Astrocyte of the spinal cord (primary cell): ENCODE data around the gene KRTAP10-4.
"Not testable (repeated sequence)": the region's sequence is repeated elsewhere in the genome, so short reads cannot be mapped to it uniquely, and the experiment has no call there.

Experiments
- DNase-seq: peaks from one replicate; pipeline ENCODE4 v3.0.0; 2011; ENCODE audit warnings: low read depth, low spot score
- H3K4me3 ChIP-seq: 2 replicates; pipeline ENCODE4 v1.5.1; 2011; ENCODE audit warnings: low read depth, mild to moderate bottlenecking, low read length, moderate library complexity
- in situ Hi-C: cut with HindIII; loops from 2 replicates; pipeline ENCODE4 v1.10.0; 2017; ENCODE audit warnings: low sequenced_read_pairs
- TF ChIP-seq, protein P1 (sequence below): IDR thresholded peaks from 2 replicates; pipeline ENCODE4 v1.5.1; 2012; ENCODE audit warnings: low read depth, mild to moderate bottlenecking, low read length, inconsistent platforms

The KRTAP10-4 gene

DNA sequence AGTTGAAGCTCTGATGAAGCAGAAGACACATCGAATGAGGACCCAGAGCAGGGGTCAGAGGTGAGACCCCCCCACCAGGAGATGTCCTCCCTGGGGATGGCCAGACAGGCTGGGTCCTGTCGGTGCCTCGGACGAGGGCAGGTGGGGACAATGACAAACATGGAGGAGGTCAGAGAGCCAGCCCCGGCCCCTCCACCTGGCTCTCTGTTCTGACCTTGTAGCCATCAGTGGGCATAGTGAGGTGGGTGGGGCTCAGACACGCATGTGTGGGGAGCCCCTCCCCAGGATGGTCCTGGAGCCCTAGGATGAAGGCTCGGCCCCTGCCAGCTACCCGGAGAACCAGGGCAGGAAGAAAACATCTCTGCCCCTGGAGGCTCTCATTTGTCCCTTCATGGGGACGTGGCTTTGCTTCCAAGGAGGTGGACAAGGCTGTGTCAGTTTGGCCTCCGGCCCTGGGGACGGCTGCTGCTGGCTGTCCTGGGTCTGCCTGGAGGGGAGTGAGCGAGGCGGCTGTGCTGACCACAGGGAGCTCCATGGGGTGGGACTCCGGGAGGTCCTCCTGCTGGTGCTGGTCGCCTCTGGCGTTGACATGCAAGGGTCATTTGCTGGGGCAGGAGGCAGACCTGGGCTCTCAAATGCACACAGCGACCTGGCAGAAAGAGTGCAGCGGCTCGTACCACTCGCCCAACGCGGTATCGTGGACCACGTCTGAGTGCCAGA is 16.2 kb downstream of the KRTAP10-4 start:
- DNase-seq = no peak
- TF ChIP-seq, protein P1, sequence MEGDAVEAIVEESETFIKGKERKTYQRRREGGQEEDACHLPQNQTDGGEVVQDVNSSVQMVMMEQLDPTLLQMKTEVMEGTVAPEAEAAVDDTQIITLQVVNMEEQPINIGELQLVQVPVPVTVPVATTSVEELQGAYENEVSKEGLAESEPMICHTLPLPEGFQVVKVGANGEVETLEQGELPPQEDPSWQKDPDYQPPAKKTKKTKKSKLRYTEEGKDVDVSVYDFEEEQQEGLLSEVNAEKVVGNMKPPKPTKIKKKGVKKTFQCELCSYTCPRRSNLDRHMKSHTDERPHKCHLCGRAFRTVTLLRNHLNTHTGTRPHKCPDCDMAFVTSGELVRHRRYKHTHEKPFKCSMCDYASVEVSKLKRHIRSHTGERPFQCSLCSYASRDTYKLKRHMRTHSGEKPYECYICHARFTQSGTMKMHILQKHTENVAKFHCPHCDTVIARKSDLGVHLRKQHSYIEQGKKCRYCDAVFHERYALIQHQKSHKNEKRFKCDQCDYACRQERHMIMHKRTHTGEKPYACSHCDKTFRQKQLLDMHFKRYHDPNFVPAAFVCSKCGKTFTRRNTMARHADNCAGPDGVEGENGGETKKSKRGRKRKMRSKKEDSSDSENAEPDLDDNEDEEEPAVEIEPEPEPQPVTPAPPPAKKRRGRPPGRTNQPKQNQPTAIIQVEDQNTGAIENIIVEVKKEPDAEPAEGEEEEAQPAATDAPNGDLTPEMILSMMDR = no peak
- no peak overlapping the region for H3K4me3 ChIP-seq
- in situ Hi-C loops = no loop called here

DNA sequence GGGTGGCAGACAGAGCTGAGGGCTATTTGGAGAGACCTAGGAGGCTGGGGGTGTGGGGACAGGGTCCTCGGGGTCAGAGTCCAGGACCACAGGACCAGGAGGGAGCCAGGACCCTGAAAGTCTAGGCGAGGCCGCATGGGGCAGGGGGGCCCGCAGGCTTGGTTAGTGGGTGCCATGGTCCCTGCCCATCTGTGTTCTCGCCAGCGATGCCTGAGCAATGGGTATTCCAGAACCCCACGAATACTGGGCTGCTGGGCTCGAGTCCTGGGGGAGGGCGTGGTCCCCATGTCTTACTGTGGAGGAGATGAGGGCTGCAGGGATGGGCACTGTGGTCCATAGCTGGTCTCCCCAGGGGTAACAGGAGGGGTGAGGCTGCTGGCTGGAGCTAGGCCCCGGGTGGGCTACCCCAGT is 16.8 kb downstream of the KRTAP10-4 start:
- no peak for DNase-seq
- H3K4me3 ChIP-seq = no peak overlapping the region
- TF ChIP-seq, protein P1 = no peak
- in situ Hi-C loops = no loop called here

DNA sequence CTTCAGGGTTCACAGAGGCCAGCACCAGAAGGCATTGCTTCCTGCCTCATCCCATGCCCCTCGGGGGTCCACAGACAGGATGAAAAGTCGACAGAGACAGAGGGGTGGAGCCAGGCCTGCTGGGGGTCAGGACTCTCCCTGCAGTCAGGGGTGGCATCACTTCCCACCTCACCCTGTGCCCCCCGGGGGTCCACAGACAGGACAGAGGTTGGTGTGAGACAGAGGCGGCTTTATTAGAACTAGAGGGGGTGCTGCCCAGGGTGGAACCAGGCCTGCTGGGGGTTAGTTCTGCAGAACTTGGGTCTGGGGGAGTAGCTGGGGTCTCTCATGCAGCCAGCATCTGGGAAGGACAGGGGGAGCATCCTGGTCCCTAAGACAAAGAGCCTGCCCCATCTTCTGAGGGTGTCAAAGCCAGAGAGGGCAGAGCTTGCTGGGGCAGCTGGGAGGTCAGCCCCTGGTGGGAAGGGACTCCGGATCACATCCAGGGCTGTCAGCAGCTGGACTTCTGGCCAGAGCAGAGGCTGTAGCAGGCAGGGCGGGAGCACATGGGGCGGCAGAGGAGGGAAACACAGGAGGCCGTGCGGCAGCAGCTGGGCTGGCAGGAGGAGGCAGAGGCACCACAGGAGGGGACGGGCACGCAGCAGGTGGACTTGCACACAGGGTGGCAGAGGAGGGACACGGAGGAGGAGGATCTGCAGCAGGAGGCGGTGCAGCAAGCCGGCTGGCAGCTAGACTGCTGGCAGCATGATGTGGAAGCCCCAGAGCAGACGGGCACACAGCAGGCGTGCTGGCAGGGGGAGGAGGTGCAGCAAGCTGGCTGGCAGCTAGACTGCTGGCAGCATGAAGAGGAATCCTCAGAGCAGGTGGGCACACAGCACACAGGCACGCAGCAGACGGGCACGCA is 17.6 kb downstream of the KRTAP10-4 start:
- in situ Hi-C loops, H3K4me3 ChIP-seq, DNase-seq: not testable (repeated sequence)

DNA sequence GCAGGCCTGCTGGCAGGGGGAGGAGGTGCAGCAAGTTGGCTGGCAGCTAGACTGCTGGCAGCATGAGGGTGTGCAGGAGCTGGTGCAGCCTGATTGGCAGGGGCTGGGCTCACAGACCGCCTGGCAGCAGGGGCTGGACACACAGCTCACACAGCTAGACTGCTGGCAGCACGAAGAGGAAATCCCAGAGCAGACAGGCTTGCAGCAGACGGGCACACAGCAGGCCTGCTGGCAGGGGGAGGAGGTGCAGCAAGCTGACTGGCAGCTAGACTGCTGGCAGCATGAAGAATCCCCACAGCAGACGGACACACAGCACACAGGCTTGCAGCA is 18.2 kb downstream of the KRTAP10-4 start:
- H3K4me3 ChIP-seq, DNase-seq, in situ Hi-C loops: not testable (repeated sequence)

DNA sequence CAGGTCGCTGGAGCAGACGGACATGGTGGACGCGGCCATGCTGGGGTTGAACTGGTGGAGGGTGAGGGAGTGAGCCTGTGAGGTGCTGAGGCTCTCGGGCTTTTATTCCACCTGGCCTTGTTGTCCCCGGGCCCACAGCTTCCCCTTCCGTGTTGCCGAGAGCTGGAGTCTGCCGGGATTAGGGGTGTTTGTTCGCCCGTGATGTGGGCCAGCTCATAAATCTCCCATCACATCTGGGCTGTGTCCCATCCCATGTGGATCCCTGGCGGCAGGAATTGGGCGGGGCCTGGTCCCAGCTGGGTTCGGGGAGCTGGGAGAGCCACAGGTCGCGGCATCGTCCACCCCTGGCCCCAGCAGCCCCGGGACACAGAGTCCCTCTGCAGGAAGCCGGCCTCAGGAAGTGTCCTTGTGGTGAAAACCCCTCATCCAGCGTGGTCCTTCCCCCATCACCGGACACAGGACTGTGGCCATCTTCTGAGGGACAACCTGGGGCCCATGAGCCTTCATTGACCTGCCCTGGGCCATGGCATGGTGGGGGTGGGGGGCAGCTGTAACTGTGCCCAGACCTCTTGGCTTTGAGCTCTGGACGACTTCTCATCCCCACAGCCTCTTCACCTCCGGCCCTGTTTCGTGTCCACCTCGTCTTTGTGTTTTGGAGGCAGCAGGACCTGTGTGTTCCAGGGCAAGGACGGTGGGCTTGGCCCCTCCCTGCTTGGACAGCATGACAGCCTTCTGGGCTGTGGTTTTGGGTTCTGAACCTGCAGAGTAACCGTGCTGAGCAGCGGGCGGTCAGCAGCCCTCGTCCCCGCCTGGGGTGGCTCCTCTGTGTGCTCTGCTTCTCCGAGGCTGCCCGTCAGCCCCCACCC is 19.1 kb downstream of the KRTAP10-4 start, which contains the start of gene KRTAP10-6:
KRTAP10-6 (minus strand) TSS at position 60 of the 866 bp plus-strand sequence; CDS start at position 39, 21 bp downstream.
- TF ChIP-seq, protein P1 = no peak
- in situ Hi-C loops = no loop called here
- no peak for DNase-seq
- no peak within 1 kb of the TSS for H3K4me3 ChIP-seq

DNA sequence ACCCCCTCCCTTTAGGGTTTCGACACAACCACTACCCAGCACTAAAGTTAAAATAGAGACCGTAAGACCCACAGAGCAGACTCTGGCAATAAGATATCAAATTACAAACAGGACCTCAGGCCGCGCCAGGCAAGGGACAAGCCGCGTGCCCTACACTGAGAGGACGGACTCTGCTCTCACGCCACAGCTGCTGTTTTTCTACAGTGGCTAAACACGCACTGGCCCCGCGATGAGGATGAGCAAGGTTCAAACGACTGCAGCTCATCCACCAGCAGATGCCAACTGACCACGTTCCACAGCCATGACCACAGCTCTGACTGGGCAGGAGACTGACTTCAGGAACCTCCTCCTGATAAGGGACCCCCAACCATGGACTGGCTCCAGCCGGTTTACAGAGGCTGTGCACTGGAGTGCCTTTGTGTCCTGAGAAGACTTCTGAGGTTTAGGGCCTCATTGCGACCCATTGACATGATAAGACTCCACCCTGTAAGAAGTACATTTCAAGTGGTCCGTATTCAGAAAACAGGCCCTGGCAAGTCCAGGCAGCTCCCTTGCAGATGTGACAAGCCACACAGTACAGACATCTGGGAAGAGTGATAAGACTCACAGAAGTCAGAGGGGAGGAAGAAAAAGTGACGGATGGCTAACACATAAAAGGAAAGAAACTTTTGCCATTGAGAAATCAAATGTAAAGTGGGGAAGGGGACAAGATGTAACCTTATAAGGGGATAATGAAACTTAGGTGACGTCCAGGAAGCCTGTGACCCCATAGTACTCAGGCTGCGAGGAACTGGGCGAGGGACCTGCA is 20.3 kb downstream of the KRTAP10-4 start:
- in situ Hi-C loops = no loop called here
- TF ChIP-seq, protein P1 = no peak

More for the DNA sequence above, 20.3 kb downstream of the KRTAP10-4 start:
- no peak for DNase-seq
- H3K4me3 ChIP-seq = no peak overlapping the region
